Effector memory CD8-positive, alpha-beta T cell (primary cell): ENCODE data around the gene RASGRF2.
"Not testable (repeated sequence)": the region's sequence is repeated elsewhere in the genome, so short reads cannot be mapped to it uniquely, and the experiment has no call there.

Experiments
- ATAC-seq: fragments of 150-1000 bp; cut with Tn5 transposase; replicated peaks from 2 replicates; pipeline ENCODE4 v1.10.0; 2021; ENCODE audit warnings: mild to moderate bottlenecking, moderate library complexity
- DNase-seq, 3 experiments: peaks; one replicate each; pipeline ENCODE4 v3.0.0; 2021
- H3K27ac Mint-ChIP-seq, 2 donors: one replicate each; pipeline ENCODE4 v1.8.0; 2022; ENCODE audit warnings: mild to moderate bottlenecking in 2 of 2, mixed read lengths in 2 of 2, moderate library complexity in 2 of 2
- H3K27me3 Mint-ChIP-seq, 2 donors: one replicate each; pipeline ENCODE4 v1.8.0; 2022; ENCODE audit warnings: mixed read lengths in 2 of 2
- H3K36me3 Mint-ChIP-seq: one replicate; pipeline ENCODE4 v1.8.0; 2022; ENCODE audit warnings: mild to moderate bottlenecking, moderate library complexity, mixed read lengths; ENCODE audit not compliant: insufficient read depth
- H3K4me1 Mint-ChIP-seq, 2 donors: one replicate each; pipeline ENCODE4 v1.8.0; 2022; ENCODE audit warnings: low read depth in 2 of 2, mixed read lengths in 2 of 2
- H3K4me3 Mint-ChIP-seq, 2 donors: one replicate each; pipeline ENCODE4 v1.8.0; 2022; ENCODE audit warnings: mild to moderate bottlenecking in 2 of 2, mixed read lengths in 2 of 2, moderate library complexity in 2 of 2
- H3K9me3 Mint-ChIP-seq, 2 donors: one replicate each; pipeline ENCODE4 v1.8.0; 2022; ENCODE audit warnings: mixed read lengths in 2 of 2

The RASGRF2 gene

GRCh38 chr5:81262796-81263195, 302.6 kb downstream of the RASGRF2 start:
- H3K27me3 Mint-ChIP-seq, H3K36me3 Mint-ChIP-seq, H3K4me3 Mint-ChIP-seq, H3K27ac Mint-ChIP-seq, DNase-seq, H3K4me1 Mint-ChIP-seq, H3K9me3 Mint-ChIP-seq, ATAC-seq: not testable (repeated sequence)

GRCh38 chr5:81265101-81265500, 304.9 kb downstream of the RASGRF2 start:
- H3K4me1 Mint-ChIP-seq = peaks cover 0 to 6% of the 10 kb centered on the region in 2 donors
- H3K27ac Mint-ChIP-seq = no peak overlapping the region
- no peaks in the 10 kb centered on the region for H3K36me3 Mint-ChIP-seq
- no peak overlapping the region for H3K4me3 Mint-ChIP-seq
- ATAC-seq = no peak
- no peak for DNase-seq
- no peaks in the 10 kb centered on the region for H3K27me3 Mint-ChIP-seq
- peaks cover 0 to 4% of the 10 kb centered on the region in 2 donors for H3K9me3 Mint-ChIP-seq

- DNase-seq (no peak), ATAC-seq (no peak)
- Mint-ChIP-seq H3K4me1 (peaks cover 15 to 17% of the 10 kb centered on the region in 2 donors), H3K27me3 (no peaks in the 10 kb centered on the region), H3K9me3 (peaks cover 3 to 8% of the 10 kb centered on the region in 2 donors), H3K4me3 (no peak overlapping the region), H3K36me3 (peaks cover 2% of the 10 kb centered on the region), H3K27ac (no peak overlapping the region)
Measured at GRCh38 chr5:81268521-81269196, 308.5 kb downstream of the RASGRF2 start.

- H3K27ac Mint-ChIP-seq = no peak overlapping the region
- peaks cover 3 to 8% of the 10 kb centered on the region in 2 donors for H3K9me3 Mint-ChIP-seq
- peaks cover 17% of the 10 kb centered on the region in 2 donors for H3K4me1 Mint-ChIP-seq
- H3K27me3 Mint-ChIP-seq = no peaks in the 10 kb centered on the region
- H3K4me3 Mint-ChIP-seq = no peak overlapping the region
- ATAC-seq = no peak
- DNase-seq = no peak
- peaks cover 2% of the 10 kb centered on the region for H3K36me3 Mint-ChIP-seq
Measured at GRCh38 chr5:81269751-81270393, 309.7 kb downstream of the RASGRF2 start.

GRCh38 chr5:81270394-81271027, 310.3 kb downstream of the RASGRF2 start:
- H3K4me1 Mint-ChIP-seq = peaks cover 17% of the 10 kb centered on the region in 2 donors
- not testable (repeated sequence) for H3K9me3 Mint-ChIP-seq, H3K27me3 Mint-ChIP-seq, H3K4me3 Mint-ChIP-seq, DNase-seq, H3K27ac Mint-ChIP-seq, H3K36me3 Mint-ChIP-seq, ATAC-seq
